Measurements from ENCODE around the gene EPHA4. TPM values are rescaled to one million over a fixed set of nuclear protein-coding genes. Genes with fewer than 3 reads are reported as not detected.

The EPHA4 gene
- total and polyA plus RNA-seq, 2 donors (not counting 1 experiment from before 2014, with no cell fraction given) = 10.7 to 54.9 TPM

GRCh38 chr2:221494556-221494955, 77.5 kb downstream of the EPHA4 start:
- H3K4me2 ChIP-seq (replicated peaks; ENCODE audit: low read depth, low read length, poor library complexity, severe bottlenecking) = no peak overlapping the region
- H3K27me3 ChIP-seq (replicated peaks in 1 of 4; ENCODE audit: control extremely low read depth in 1 of 4, control insufficient read depth in 3 of 4, insufficient read depth in 4 of 4, low read length in 3 of 4) = no peaks in the 10 kb centered on the region
- ATAC-seq (ENCODE audit: low read depth) (no peak), DNase-seq (no peak)
- H3K9ac ChIP-seq (ENCODE audit: low read length) = no peak overlapping the region
- no peaks in the 10 kb centered on the region for H3K9me3 ChIP-seq (ENCODE audit: control extremely low read depth in 1 of 3, control insufficient read depth in 2 of 3, insufficient read depth in 1 of 3, low read length in 2 of 3)
- no peaks in the 10 kb centered on the region for H3K36me3 ChIP-seq (replicated peaks in 1 of 2; ENCODE audit: control extremely low read depth in 1 of 2, control insufficient read depth in 1 of 2, extremely low read depth in 1 of 2, insufficient read depth in 2 of 2, low read length in 1 of 2)
- TF ChIP-seq EZH2 (IDR thresholded peaks at IDR 0.05; ENCODE audit: borderline replicate concordance, insufficient read depth, low read depth, low read length, poor library complexity, severe bottlenecking) = no peak
- TF ChIP-seq, protein P1, sequence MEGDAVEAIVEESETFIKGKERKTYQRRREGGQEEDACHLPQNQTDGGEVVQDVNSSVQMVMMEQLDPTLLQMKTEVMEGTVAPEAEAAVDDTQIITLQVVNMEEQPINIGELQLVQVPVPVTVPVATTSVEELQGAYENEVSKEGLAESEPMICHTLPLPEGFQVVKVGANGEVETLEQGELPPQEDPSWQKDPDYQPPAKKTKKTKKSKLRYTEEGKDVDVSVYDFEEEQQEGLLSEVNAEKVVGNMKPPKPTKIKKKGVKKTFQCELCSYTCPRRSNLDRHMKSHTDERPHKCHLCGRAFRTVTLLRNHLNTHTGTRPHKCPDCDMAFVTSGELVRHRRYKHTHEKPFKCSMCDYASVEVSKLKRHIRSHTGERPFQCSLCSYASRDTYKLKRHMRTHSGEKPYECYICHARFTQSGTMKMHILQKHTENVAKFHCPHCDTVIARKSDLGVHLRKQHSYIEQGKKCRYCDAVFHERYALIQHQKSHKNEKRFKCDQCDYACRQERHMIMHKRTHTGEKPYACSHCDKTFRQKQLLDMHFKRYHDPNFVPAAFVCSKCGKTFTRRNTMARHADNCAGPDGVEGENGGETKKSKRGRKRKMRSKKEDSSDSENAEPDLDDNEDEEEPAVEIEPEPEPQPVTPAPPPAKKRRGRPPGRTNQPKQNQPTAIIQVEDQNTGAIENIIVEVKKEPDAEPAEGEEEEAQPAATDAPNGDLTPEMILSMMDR (IDR thresholded peaks at IDR 0.05) = no peak
- WGBS (ENCODE audit: insufficient coverage) = no CpG with 5 or more reads among the region's 3 CpGs
- H2AFZ ChIP-seq (ENCODE audit: insufficient read depth, low read depth, low read length, poor library complexity, severe bottlenecking) = no peak overlapping the region
- Mint-ChIP-seq H3K9me3 (ENCODE audit: insufficient read depth) (no peaks in the 10 kb centered on the region), H3K4me3 (no peak overlapping the region), H3K4me1 (peaks cover 13% of the 10 kb centered on the region), H3K27me3 (no peaks in the 10 kb centered on the region), H3K27ac (no peak overlapping the region)
- no peak overlapping the region for H3K27ac ChIP-seq (ENCODE audit: low read length in 2 of 2)
- intact Hi-C loops (cut with micrococcal nuclease) = no loop called here
- ChIA-PET CTCF (interaction anchor here (0.6 kb wide), 1 partner anchor 193 kb away, joined by 3 read pairs; no protein-coding TSS in a partner anchor), POLR2A (interaction anchor here (0.6 kb wide), 1 partner anchor 109 kb away, joined by 3 read pairs; no protein-coding TSS in a partner anchor)
- no peaks in the 10 kb centered on the region for H4K20me1 ChIP-seq (ENCODE audit: control insufficient read depth, insufficient read depth, low read length, poor library complexity, severe bottlenecking)
- H3K4me3 ChIP-seq (ENCODE audit: control extremely low read depth in 1 of 5, extremely low read depth in 1 of 5, insufficient read depth in 1 of 5, low read depth in 2 of 5, low read length in 4 of 5) = no peak overlapping the region
- H3K79me2 ChIP-seq (ENCODE audit: control insufficient read depth, insufficient read depth, low read length) = no peaks in the 10 kb centered on the region
- H3K4me1 ChIP-seq (ENCODE audit: control insufficient read depth in 2 of 2, insufficient read depth in 2 of 2, low read length in 2 of 2) = peaks cover 0 to 5% of the 10 kb centered on the region in 2 donors

GRCh38 chr2:221493391-221493790, 78.7 kb downstream of the EPHA4 start:
- DNase-seq (no peak), ATAC-seq (ENCODE audit: low read depth) (no peak)
- Histone ChIP-seq H3K79me2 (ENCODE audit: control insufficient read depth, insufficient read depth, low read length) (no peaks in the 10 kb centered on the region), H3K4me2 (replicated peaks; ENCODE audit: low read depth, low read length, poor library complexity, severe bottlenecking) (no peak overlapping the region), H4K20me1 (ENCODE audit: control insufficient read depth, insufficient read depth, low read length, poor library complexity, severe bottlenecking) (no peaks in the 10 kb centered on the region), H3K4me1 (ENCODE audit: control insufficient read depth in 2 of 2, insufficient read depth in 2 of 2, low read length in 2 of 2) (peaks cover 0 to 5% of the 10 kb centered on the region in 2 donors), H2AFZ (ENCODE audit: insufficient read depth, low read depth, low read length, poor library complexity, severe bottlenecking) (no peak overlapping the region), H3K4me3 (ENCODE audit: control extremely low read depth in 1 of 5, extremely low read depth in 1 of 5, insufficient read depth in 1 of 5, low read depth in 2 of 5, low read length in 4 of 5) (no peak overlapping the region), H3K36me3 (replicated peaks in 1 of 2; ENCODE audit: control extremely low read depth in 1 of 2, control insufficient read depth in 1 of 2, extremely low read depth in 1 of 2, insufficient read depth in 2 of 2, low read length in 1 of 2) (no peaks in the 10 kb centered on the region), H3K9ac (ENCODE audit: low read length) (no peak overlapping the region), H3K27ac (ENCODE audit: low read length in 2 of 2) (no peak overlapping the region), H3K9me3 (ENCODE audit: control extremely low read depth in 1 of 3, control insufficient read depth in 2 of 3, insufficient read depth in 1 of 3, low read length in 2 of 3) (no peaks in the 10 kb centered on the region), H3K27me3 (replicated peaks in 1 of 4; ENCODE audit: control extremely low read depth in 1 of 4, control insufficient read depth in 3 of 4, insufficient read depth in 4 of 4, low read length in 3 of 4) (no peaks in the 10 kb centered on the region)
- H3K4me1 Mint-ChIP-seq = peaks cover 13% of the 10 kb centered on the region
- CTCF ChIA-PET = interaction anchor here (0.8 kb wide), 1 partner anchor 25 kb away, joined by 3 read pairs; no protein-coding TSS in a partner anchor
- TF ChIP-seq, protein P1 (IDR thresholded peaks at IDR 0.05) = no peak
- H3K27me3 Mint-ChIP-seq = no peaks in the 10 kb centered on the region
- no CpG with 5 or more reads among the region's 7 CpGs for WGBS (ENCODE audit: insufficient coverage)
- H3K27ac Mint-ChIP-seq = no peak overlapping the region
- H3K9me3 Mint-ChIP-seq (ENCODE audit: insufficient read depth) = no peaks in the 10 kb centered on the region
- intact Hi-C loops (cut with micrococcal nuclease) = no loop called here
- H3K4me3 Mint-ChIP-seq = no peak overlapping the region
- POLR2A ChIA-PET = no interaction called here
